HEK293 (cell line): ENCODE results near the gene PAK3.

Source experiments
- FEZF1 ChIP-seq: fragments of 450-650 bp; formaldehyde crosslinking; IDR thresholded peaks from 2 replicates; pipeline ENCODE4 v1.5.1; 2016; ENCODE audit warnings: missing biosample characterization, missing genetic modification characterization
- GFI1B ChIP-seq: fragments of 450-650 bp; formaldehyde crosslinking; IDR thresholded peaks from 2 replicates; pipeline ENCODE4 v1.5.1; 2016; ENCODE audit warnings: missing biosample characterization, missing genetic modification characterization
- GLI2 ChIP-seq: fragments of 450-650 bp; formaldehyde crosslinking; IDR thresholded peaks from 2 replicates; pipeline ENCODE4; 2017; ENCODE audit warnings: missing biosample characterization, missing genetic modification characterization, low read depth, borderline replicate concordance
- KLF16 ChIP-seq: fragments of 450-650 bp; formaldehyde crosslinking; IDR thresholded peaks from 2 replicates; pipeline ENCODE4 v1.5.1; 2017; ENCODE audit warnings: missing biosample characterization, missing genetic modification characterization
- ZBTB1 ChIP-seq: fragments of 450-650 bp; formaldehyde crosslinking; IDR thresholded peaks from 2 replicates; pipeline ENCODE4 v1.5.1; 2016; ENCODE audit warnings: missing biosample characterization, missing genetic modification characterization
- ZFP37 ChIP-seq: fragments of 450-650 bp; formaldehyde crosslinking; IDR thresholded peaks from 2 replicates; pipeline ENCODE4 v1.5.1; 2016; ENCODE audit warnings: missing biosample characterization, missing genetic modification characterization
- ZNF24 ChIP-seq: fragments of 450-650 bp; formaldehyde crosslinking; IDR thresholded peaks from 2 replicates; pipeline ENCODE4 v1.5.1; 2016; ENCODE audit warnings: missing biosample characterization, missing genetic modification characterization
- ZNF37A ChIP-seq: fragments of 450-650 bp; IDR thresholded peaks from 2 replicates; pipeline ENCODE4 v1.5.1; 2018; ENCODE audit warnings: missing biosample characterization, missing genetic modification characterization
- ZNF549 ChIP-seq: fragments of 450-650 bp; IDR thresholded peaks from 2 replicates; pipeline ENCODE4 v1.5.1; 2018; ENCODE audit warnings: missing biosample characterization, missing genetic modification characterization, mild to moderate bottlenecking, inconsistent platforms, moderate library complexity
- ZNF639 ChIP-seq: fragments of 450-650 bp; formaldehyde crosslinking; IDR thresholded peaks from 2 replicates; pipeline ENCODE4 v1.5.1; 2016; ENCODE audit warnings: missing biosample characterization, missing genetic modification characterization
- TF ChIP-seq, protein P1 (sequence below): fragments of 450-650 bp; formaldehyde crosslinking; IDR thresholded peaks from 2 replicates; pipeline ENCODE4 v1.5.1; 2016; ENCODE audit warnings: missing biosample characterization, missing genetic modification characterization
- TF ChIP-seq, protein P2 (sequence below): fragments of 450-650 bp; formaldehyde crosslinking; optimal IDR thresholded peaks from 2 replicates; pipeline ENCODE3; 2016; ENCODE audit warnings: missing biosample characterization, mild to moderate bottlenecking, missing genetic modification characterization
- TF ChIP-seq, protein P3 (sequence below): fragments of 450-650 bp; IDR thresholded peaks from 2 replicates; pipeline ENCODE4 v1.5.1; 2018; ENCODE audit warnings: missing biosample characterization, missing genetic modification characterization
- TF ChIP-seq, protein P4 (sequence below): fragments of 450-650 bp; formaldehyde crosslinking; IDR thresholded peaks from 2 replicates; pipeline ENCODE4 v1.5.1; 2016; ENCODE audit warnings: missing biosample characterization, missing genetic modification characterization, low read depth

DNA sequence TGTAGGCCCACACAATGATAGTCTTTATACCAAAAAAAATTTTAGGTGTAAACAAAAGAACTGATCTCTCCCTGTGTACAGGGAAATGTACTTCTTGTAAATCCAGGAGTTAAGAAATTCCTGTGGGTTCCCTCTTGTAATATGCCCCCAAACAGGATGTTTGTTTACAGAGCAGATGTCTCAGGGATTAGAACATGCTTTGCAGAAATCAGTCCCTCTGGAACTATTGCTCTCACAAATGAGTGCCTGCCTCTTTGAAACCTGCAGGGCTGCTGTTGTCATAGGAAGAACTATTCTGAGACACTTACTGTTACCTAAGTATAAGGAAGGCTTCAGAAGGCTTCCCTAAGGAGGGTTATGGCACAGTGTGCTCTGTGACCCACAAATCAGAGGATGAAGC lies 35.6 kb downstream of the PAK3 start:
- TF ChIP-seq GLI2 (tag by site-specific recombination) (no peak), ZNF639 (tag by site-specific recombination) (no peak), ZFP37 (tag by site-specific recombination) (no peak), ZBTB1 (tag by site-specific recombination) (no peak), ZNF549 (tag by site-specific recombination) (no peak), ZNF24 (tag by site-specific recombination) (no peak), GFI1B (tag by site-specific recombination) (no peak), KLF16 (tag by site-specific recombination) (no peak), ZNF37A (no peak), FEZF1 (tag by site-specific recombination) (no peak)
- TF ChIP-seq, protein P1, sequence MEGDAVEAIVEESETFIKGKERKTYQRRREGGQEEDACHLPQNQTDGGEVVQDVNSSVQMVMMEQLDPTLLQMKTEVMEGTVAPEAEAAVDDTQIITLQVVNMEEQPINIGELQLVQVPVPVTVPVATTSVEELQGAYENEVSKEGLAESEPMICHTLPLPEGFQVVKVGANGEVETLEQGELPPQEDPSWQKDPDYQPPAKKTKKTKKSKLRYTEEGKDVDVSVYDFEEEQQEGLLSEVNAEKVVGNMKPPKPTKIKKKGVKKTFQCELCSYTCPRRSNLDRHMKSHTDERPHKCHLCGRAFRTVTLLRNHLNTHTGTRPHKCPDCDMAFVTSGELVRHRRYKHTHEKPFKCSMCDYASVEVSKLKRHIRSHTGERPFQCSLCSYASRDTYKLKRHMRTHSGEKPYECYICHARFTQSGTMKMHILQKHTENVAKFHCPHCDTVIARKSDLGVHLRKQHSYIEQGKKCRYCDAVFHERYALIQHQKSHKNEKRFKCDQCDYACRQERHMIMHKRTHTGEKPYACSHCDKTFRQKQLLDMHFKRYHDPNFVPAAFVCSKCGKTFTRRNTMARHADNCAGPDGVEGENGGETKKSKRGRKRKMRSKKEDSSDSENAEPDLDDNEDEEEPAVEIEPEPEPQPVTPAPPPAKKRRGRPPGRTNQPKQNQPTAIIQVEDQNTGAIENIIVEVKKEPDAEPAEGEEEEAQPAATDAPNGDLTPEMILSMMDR: no peak
- TF ChIP-seq, protein P2, sequence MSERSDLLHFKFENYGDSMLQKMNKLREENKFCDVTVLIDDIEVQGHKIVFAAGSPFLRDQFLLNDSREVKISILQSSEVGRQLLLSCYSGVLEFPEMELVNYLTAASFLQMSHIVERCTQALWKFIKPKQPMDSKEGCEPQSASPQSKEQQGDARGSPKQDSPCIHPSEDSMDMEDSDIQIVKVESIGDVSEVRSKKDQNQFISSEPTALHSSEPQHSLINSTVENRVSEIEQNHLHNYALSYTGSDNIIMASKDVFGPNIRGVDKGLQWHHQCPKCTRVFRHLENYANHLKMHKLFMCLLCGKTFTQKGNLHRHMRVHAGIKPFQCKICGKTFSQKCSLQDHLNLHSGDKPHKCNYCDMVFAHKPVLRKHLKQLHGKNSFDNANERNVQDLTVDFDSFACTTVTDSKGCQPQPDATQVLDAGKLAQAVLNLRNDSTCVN: no peak
- TF ChIP-seq, protein P3, sequence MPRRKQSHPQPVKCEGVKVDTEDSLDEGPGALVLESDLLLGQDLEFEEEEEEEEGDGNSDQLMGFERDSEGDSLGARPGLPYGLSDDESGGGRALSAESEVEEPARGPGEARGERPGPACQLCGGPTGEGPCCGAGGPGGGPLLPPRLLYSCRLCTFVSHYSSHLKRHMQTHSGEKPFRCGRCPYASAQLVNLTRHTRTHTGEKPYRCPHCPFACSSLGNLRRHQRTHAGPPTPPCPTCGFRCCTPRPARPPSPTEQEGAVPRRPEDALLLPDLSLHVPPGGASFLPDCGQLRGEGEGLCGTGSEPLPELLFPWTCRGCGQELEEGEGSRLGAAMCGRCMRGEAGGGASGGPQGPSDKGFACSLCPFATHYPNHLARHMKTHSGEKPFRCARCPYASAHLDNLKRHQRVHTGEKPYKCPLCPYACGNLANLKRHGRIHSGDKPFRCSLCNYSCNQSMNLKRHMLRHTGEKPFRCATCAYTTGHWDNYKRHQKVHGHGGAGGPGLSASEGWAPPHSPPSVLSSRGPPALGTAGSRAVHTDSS (tag by site-specific recombination): no peak
- TF ChIP-seq, protein P4, sequence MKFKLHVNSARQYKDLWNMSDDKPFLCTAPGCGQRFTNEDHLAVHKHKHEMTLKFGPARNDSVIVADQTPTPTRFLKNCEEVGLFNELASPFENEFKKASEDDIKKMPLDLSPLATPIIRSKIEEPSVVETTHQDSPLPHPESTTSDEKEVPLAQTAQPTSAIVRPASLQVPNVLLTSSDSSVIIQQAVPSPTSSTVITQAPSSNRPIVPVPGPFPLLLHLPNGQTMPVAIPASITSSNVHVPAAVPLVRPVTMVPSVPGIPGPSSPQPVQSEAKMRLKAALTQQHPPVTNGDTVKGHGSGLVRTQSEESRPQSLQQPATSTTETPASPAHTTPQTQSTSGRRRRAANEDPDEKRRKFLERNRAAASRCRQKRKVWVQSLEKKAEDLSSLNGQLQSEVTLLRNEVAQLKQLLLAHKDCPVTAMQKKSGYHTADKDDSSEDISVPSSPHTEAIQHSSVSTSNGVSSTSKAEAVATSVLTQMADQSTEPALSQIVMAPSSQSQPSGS (tag by site-specific recombination): no peak
